HG03469 (cell line): ENCODE results near the gene ZNF330.

Source experiments
- ATAC-seq: cut with Tn5 transposase; IDR thresholded peaks from one replicate; pipeline ENCODE4 v1.9.1; 2021; ENCODE audit warnings: mild to moderate bottlenecking, moderate library complexity, moderate number of reproducible peaks; ENCODE audit not compliant: unreplicated experiment

Gene ZNF330

GRCh38 chr4:141229408-141230101 is 8.9 kb downstream of the ZNF330 start:
- no peak for ATAC-seq

GRCh38 chr4:141233673-141234072 is 13.0 kb downstream of the ZNF330 start:
- ATAC-seq = no peak

GRCh38 chr4:141238186-141238585 is 17.5 kb downstream of the ZNF330 start:
- no peak for ATAC-seq

GRCh38 chr4:141240259-141240658 is 19.6 kb downstream of the ZNF330 start:
- ATAC-seq = no peak

- ATAC-seq = no peak
These were observed 20.0 kb downstream of the ZNF330 start for GRCh38 chr4:141240671-141241070.

- no peak for ATAC-seq
These were observed 21.3 kb downstream of the ZNF330 start for GRCh38 chr4:141241986-141242385.

- ATAC-seq = no peak
These were observed 23.7 kb downstream of the ZNF330 start for GRCh38 chr4:141244419-141244818.

- no peak for ATAC-seq
These were observed 25.5 kb downstream of the ZNF330 start for GRCh38 chr4:141246243-141246642.

- ATAC-seq = no peak
These were observed 26.2 kb downstream of the ZNF330 start for GRCh38 chr4:141246683-141247429.

GRCh38 chr4:141247430-141247780 is 26.7 kb downstream of the ZNF330 start:
- ATAC-seq = no peak

GRCh38 chr4:141248029-141248428 is 27.3 kb downstream of the ZNF330 start:
- no peak for ATAC-seq

- no peak for ATAC-seq
These were observed 27.8 kb downstream of the ZNF330 start for GRCh38 chr4:141248486-141248885.

GRCh38 chr4:141254326-141254725 is 33.6 kb downstream of the ZNF330 start:
- no peak for ATAC-seq

GRCh38 chr4:141255016-141255415 is 34.3 kb downstream of the ZNF330 start:
- no peak for ATAC-seq

GRCh38 chr4:141258558-141258957 is 37.9 kb downstream of the ZNF330 start:
- no peak for ATAC-seq

- no peak for ATAC-seq
These were observed 55.1 kb downstream of the ZNF330 start for GRCh38 chr4:141275834-141276233.

GRCh38 chr4:141283152-141283551 is 62.5 kb downstream of the ZNF330 start:
- no peak for ATAC-seq

GRCh38 chr4:141283563-141283962 is 62.9 kb downstream of the ZNF330 start:
- ATAC-seq = no peak
